Stimulated activated naive CD4-positive, alpha-beta T cell (primary cell): ENCODE data around the gene ARL6IP5.

Experiments
- DNase-seq, 6 experiments: peaks; one replicate each; lab custom pipeline; 2025; lab: John Stamatoyannopoulos, UW

Gene ARL6IP5

DNA sequence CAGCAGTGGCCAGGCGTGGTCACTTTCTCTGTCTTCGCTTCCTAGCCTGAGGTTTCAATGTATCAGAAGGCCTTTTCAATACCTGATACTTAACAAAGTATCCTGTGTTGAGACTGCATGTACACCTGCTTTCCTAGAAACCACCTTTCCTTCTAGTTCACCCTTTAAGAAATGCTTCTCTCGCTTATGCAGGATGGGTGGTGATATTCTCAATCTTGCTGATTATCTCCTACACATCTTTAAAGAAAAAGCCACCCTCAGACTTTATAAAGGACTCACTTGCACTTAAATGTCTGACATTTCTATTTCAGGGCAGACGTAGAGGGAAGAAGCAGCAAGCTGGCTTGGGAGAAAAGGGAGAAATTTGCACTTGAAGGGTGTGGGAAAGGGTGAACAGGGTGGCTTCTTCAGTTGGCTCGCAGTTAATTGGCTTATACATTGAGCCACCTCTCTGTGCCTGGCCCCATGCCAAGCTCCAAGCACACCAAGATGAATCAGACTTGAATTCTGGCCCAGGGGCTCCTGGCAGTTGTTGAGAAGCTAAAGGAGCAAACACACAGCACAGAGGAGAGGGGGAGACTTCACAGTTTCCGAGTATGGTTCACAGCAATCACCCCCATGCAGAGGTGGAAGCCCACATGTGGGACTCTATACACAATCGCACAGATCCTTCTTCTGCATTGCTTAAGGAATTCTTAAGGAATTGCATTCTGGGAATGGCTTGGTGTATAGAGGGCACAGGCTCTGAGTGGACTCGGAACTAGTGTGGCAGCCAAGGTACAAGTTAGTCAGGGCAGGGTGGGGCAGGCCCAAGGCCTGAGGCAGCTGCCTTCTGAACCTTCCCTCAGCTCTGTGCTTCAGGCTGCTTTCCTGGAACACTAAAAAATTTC, 1.3 kb downstream of the ARL6IP5 start:
- peak in 5 of 6 experiments; percentile 19 to 54 (median 33) for DNase-seq

DNA sequence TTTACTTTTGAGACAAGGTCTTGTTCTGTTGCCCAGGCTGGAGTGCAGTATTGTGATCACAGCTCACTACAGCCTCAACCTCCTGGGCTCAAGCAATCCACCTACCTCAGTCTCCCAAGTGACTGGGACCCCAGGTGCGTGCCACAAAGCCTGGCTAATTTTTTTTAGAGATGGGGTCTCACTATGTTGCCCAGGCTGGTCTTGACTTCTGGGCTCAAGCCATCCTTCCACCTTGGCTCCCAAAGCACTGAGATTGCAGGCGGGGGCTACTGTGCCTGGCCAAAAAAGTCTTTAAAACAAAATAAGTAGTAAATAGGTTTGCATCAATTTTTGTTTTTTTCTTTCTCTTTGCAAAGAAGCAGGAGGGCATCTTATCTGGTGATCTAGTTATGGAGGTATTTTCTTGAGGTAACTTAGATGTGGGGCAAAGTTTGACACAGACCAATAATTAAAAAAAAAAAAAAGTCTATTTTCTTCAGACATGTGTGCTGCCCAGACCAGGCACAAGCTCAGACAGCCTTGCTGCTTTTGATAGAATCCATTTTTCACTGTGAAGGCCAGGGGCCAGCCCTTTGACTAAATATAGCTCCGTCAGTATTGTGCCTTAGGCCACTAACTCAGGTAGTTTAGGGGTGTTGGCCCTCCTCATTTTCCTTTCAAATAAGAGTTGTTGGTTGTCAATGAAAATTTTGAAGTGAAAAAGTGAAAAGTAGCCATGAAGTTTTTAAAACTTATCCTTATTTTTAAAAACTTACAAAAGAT, 2.5 kb downstream of the ARL6IP5 start:
- no peak for DNase-seq

DNA sequence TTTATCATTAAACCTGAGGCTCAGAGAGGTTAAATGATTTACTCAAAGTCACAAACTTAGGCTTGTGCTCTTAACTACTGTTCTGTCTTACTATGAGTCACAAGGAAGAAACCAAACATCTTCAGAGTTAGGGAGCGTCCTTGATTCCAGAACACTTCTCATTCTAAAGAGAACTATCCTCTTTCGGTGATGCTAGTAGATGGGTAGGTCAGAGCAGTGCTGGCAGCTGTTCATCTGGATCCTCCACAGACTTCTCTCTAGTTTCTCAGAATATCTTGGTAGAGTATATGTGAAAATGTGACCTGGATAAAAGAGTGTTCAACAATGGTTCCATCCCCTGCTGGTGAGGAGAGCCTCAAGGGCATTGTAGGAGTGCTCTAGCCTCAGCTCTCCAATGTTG, 3.3 kb downstream of the ARL6IP5 start:
- DNase-seq, result no peak

DNA sequence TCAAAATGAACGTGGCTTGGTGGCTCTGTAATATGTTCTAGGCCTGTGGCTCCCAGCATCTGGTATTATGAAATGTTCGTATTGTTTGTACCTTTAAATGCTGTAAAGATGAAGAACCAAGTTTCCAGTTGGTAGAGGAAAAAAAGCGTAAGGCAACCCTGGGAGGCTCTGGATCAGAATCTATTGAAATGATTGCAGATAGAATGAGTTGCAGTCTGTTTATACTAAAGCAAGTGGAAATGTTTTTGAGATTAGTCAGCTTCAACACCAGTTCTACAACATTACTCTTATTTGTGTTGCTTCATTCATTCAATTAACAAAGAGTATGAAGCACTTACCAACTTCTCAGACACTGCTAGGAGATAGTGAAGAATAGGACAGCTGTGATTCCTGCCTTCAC, 5.3 kb downstream of the ARL6IP5 start:
- no peak for DNase-seq

DNA sequence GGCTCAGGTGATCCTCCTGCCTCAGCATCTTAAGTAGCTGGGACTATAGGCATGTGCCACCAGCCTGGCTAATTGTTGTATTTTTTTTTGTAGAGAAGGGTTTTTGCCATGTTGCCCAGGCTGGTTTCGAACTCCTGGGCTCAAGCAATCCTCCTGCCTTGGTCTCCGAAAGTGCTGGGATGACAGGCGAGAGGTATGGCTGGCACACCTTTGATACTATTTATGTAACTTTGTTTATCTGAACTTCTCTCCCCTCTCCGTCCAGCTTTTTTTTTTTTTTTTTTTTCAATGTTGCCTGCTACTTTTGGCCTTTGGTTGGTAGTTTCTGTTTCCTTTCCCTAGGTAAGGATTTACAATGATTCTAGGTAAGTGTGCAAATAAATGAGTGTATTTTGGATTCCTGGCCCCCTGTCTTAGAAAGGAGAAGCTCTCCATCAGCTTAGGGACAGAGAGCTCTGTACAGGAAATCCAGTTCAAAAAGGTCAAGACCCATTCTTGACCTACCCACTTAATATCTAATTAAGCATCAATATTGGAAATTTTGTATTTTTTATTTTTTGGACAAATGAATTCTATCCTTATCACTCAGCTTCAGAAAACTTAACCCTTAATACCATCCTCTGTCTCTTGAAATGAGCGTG, 6.8 kb downstream of the ARL6IP5 start:
- no peak for DNase-seq

DNA sequence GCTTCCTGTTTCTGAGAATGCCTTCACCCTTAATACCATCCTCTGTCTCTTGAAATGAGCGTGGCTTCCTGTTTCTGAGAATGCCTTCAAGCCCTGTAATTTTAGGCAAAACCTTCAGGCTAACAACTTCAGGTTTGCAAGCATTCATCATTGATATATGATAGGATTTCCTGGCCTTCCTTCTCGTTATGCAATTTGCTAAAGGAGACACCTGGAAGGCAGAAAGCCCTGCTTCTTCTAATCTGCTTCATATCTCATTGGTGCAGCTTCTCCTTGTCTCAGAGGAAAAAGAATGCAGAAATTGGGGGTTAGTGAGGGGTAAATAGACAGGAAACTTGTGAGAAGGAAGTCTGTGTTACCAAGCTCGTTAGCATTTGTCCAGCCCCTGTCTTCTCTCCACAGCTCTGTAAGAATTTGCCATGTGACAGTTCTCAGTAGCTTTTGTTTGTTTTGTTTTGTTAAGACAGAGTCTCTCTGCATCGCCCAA, 7.3 kb downstream of the ARL6IP5 start:
- DNase-seq, result peak in 3 of 6 experiments; percentile 66 to 71 (median 67)

DNA sequence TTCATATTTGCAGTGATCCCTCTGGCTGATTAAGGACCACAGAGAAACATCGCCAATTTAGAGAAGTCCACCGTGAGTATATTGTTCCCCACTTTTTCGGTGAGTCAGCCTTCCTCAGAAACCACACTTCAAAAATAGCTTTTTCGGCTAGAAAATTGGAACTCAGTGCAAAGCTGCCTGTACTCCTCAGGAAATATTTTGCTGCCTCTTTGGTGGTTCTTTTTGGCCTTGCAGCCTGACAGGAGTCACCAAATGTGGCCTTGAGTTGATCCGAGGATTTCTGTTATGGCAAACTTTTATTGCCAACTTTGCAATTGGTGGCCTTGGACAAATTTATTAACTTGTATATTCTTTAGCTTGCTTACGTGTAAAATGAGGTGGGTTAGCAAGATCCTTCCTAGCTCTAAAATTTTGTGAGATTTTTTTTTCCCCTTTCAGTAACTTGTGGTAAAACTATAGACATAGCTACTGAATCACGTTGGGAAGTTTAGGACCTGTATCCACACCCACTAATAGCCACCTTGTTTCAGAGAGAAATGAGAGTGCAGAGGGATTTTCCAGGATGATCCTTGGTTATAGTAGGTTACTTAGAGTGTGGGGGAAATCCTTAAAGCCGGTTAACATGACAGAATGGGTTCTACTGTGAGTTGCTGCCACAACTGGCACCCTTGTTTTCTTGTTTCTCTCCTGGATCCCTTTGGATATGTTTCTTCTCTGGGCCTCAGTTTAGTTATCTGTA, 9.9 kb downstream of the ARL6IP5 start:
- no peak for DNase-seq

DNA sequence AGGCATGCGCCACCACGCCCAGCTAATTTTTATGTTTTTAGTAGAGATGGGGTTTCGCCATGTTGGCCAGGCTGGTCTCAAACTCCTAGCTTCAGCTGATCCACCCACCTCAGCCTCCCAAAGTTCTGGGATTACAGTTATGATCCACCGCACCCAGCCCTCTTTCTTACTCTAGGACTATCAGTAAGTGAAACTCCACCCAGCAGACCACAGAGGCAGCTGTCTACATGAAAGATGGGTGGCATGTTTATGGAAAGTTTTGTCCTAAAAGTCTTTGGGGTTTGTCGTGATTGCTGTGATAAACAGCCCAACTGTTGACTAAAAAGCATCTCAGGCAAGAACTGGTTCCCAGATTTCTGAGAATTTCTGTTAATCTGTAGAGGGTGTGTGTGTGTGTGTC, 10.9 kb downstream of the ARL6IP5 start:
- DNase-seq, result peak in 3 of 6 experiments; percentile 13 to 19 (median 13)

DNA sequence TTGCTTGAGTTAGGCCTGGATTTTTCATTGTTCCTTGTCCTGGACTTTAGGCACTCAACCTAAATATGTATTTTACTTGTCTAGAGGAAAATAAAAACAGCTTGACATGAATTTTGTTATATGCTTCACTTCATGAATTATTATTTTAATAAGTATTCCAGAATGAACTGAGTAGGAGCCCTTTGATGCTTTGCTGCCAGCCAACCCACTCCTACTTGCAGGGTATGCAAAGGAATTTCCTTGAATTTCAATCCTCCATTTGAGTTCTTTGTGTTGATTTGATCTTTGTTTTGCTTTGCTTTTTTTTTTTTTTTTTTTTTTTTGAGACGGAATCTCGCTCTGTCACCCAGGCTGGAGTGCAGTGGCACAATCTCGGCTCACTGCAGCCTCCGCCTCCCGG, 11.6 kb downstream of the ARL6IP5 start:
- no peak for DNase-seq

DNA sequence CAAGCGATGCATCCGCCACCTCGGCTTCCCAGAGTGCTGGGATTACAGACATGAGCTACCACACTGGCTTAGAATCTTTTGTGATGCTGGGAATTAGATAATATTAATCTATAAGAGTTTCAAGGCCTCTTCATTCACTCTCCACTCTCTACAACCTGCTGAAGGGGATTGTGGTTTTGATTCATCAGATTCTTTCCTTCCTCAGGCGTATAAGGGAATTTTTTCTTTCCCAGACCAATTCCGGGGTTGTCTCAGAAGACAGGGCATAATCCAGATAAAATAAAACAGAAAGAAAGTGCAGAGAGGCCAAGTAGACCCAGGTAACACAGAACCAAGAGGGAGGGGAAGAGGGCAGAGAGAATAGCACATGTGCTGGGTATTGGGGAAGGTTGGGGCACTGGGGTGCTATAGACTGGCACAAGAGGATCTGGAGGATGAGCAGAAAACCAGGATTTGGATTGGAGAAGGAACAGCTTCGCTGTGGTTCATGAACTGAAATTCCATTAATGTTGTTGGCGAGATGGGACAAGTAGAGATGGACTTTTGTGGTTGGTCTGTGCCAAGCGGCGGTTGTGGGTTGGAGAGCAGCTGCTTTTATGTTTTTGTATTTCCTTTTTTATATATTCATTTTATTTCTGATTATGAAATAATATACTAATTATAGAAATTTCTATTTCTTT, 12.8 kb downstream of the ARL6IP5 start:
- DNase-seq, result no peak

DNA sequence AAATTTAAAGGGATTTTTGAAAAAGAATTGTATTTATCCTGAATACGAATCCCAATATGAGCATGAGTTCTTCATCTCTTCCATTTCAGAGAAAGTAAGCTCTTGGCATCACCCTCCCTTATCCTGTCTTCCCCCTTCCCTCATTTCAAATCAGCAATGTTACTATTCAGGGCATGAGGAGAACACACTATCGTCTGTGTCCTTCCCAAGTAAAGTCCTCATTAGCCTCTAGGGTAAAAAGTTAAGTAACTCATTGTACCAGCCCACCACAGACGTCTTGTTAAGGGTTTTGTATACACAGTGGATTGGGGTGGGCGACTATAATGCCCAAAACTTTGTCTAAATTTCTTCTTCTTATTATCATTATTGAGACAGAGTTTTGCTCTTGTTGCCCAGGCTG, 14.8 kb downstream of the ARL6IP5 start:
- DNase-seq, result no peak

DNA sequence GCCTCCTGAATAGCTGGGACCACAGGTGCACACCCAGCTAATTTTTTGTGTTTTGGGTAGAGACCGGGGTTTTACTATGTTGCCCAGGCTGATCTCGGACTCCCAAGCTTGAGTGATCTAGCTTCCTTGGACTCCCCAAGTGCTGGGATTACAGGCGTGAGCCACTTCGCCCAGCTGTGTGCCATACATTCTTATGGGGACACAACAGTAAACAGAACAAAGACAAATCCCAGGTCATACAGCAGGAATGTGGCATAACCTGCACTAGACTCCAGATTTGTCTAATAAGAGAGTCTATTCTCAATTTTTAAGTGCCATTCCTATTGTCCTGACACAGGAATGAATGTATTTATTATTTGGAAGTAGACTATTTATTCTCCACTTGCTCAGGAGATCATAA, 17.6 kb downstream of the ARL6IP5 start:
- DNase-seq, result no peak

DNA sequence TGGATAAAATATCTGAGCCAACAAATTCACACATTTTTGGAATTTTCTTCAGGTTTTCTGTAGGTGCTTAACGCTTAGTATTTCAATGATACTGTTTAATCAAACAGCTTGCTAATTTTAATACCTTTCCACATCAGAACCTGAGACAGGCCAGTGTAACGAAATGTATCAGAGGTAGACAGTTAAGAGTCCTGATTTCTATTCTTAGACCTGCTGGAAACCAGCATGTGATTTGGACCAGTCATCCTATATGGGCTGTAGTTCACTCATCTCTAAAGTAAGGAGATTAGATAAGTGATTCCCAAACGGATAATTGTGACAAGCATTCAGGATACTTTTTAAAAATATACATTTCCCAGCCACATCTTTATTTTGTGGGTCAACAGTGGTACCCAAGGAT, 18.4 kb downstream of the ARL6IP5 start:
- no peak for DNase-seq

DNA sequence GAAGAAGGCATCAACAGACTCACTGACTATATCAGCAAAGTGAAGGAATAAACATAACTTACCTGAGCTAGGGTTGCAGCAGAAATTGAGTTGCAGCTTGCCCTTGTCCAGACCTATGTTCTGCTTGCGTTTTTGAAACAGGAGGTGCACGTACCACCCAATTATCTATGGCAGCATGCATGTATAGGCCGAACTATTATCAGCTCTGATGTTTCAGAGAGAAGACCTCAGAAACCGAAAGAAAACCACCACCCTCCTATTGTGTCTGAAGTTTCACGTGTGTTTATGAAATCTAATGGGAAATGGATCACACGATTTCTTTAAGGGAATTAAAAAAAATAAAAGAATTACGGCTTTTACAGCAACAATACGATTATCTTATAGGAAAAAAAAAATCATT, 19.8 kb downstream of the ARL6IP5 start:
- no peak for DNase-seq

DNA sequence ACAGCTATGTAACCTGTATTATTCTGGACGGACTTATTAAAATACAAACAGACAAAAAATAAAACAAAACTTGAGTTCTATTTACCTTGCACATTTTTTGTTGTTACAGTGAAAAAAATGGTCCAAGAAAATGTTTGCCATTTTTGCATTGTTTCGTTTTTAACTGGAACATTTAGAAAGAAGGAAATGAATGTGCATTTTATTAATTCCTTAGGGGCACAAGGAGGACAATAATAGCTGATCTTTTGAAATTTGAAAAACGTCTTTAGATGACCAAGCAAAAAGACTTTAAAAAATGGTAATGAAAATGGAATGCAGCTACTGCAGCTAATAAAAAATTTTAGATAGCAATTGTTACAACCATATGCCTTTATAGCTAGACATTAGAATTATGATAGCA, 20.6 kb downstream of the ARL6IP5 start:
- no peak for DNase-seq

DNA sequence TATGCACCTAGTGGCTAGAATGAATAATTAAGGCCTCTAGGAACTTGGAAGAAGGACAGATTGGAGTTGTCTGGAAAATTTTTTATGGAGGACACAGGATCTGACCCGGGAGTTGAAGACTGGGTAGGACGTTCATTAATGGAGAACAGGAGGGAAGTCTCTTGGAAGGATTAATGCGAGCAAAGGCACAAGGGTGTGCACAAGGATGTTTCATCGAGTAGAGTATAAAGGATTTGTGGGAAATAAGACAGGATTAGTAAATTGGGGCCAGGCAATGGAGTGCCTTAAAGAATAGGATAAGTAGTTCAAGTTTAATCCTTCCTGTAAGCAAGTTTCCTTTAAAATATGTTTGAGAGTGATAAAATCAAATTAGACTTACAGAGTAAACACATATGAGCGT, 23.1 kb downstream of the ARL6IP5 start:
- DNase-seq, result no peak

DNA sequence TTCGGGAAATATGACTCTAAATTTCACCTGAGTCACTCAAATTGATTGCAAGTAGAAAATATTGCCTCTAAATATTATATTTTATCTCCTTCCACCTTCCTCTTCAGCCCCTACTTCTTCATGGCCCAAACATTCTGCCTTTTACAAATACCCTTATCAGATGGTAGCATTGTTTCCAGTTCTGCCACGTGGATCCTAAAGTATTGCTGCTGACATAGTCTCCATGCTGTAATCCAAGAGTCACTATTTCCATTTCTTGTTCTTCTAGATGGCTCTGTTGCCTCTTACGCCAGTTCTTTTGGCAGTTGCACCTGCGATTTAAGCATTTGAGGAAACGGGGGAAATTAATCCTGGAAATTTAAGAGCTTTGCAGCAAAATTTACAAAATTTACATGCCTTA, 24.1 kb downstream of the ARL6IP5 start:
- no peak for DNase-seq

DNA sequence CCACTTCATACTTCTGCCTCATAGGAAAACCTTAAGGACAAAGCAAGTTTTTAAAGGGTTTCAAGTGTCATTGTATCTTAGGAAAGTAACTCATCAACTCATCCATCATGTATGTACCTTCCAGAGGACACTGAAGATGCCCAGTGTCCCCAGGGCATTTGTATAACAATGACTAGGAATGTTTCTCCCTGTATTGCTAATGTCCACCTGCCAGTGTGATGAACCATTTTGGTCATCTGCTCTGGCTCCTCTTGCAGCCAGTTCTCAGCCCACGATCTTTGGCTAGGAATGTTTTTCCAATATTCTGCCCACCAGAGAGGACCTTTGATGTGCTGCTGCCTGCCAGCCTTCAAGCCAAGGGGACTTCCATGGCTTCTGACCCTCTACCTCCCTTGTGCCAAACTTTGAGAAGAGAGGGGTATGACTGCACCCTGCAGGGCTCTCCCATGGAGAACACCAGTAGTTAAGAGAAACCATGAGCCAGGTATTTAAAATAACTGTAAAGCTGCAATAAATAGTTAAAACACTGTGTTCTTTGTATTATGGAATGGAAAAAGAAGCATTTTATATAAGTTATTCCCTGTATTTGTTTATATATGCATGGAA, 26.3 kb downstream of the ARL6IP5 start:
- DNase-seq, result no peak

DNA sequence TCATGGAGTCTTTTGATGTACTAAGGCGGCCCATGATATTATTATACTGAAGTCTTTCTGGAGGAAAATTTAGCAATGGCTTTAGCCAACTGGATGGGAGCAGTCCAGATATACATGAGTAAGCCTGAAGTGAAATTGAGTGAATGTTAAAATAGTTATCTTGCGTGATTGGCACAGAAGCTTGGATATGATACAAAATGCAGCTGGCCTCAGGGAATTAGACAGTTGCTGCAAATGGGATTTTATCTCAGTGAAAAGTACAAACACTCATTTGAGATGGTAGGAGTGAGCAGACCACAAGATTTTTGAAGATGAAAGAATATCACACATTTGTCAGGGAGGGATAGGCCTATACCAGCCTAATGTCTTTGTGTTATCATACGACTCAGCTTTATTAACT, 28.8 kb downstream of the ARL6IP5 start:
- DNase-seq, result no peak

DNA sequence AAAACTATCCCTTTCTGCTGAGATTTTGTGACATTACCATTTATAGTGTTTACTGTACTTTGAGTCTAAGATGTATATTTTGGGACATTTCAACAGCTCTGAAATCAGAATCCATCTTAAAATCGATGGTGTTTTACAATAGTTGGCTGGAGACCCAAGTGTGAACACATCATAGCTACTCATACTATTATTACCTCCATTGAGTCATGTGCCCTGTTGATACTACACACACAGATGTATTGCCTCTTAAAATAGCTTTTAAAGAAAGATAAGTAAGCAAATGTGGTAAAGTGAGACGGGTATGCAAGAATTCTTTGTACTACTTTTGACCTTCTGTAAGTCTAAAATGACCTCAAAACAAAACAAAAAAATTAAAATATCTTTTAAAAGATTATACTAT, 31.0 kb downstream of the ARL6IP5 start:
- DNase-seq, result no peak

DNA sequence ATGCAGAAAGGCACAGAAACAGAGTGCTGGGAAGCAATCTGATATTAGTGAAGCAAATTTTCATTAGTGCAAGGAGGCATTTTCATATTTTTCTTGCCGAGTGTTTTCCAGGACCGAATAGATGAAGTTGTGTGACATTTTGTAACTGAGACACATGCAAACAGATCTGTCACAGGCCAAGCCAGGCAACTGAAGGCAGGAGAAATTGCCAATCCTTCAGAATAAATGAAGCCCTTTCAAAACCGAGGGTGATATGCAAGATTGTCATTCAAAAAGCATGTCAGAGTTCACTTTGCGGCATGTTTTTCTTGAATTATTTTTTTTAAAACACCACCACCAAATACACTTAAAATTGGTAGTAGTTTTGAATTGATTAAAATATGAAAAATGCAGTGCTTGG, 31.4 kb downstream of the ARL6IP5 start:
- DNase-seq, result no peak
